Kidney glomerular epithelial cell (primary cell): Measurements from ENCODE around the gene XAGE1A.
"Not testable (repeated sequence)": the region's sequence is repeated elsewhere in the genome, so short reads cannot be mapped to it uniquely, and the experiment has no call there.

Source experiments
- DNase-seq: peaks from one replicate; lab custom pipeline; 2025; lab: John Stamatoyannopoulos, UW

XAGE1A gene, protein sequence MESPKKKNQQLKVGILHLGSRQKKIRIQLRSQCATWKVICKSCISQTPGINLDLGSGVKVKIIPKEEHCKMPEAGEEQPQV

GRCh38 chrX:52495545-52496418 lies at the start of gene XAGE1A:
Gene XAGE1A, plus strand, starts transcription at chrX:52495808. Its CDS starts 1,554 bp downstream, at chrX:52497362.
- DNase-seq: not testable (repeated sequence)

GRCh38 chrX:52452031-52452430 lies 43.6 kb upstream of the XAGE1A start:
- not testable (repeated sequence) for DNase-seq

DNA sequence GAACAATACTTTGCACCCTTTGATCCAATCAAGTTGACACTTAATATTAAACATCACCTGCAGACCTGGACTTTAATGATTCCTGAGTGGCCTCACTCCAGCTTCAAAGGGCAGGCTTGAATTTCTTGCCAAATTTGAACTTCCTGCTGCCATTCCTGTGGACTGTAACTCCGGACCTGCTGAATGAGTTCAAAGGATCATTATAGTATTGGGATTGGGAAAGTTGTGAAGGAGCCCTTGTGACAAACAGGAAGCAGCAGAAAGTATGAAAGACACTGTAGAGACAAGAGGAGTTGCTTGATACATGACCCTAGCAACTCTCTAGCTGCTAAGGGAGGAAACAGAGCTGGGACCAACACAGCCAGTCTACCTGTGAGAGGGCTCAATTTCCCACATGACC lies 24.3 kb upstream of the XAGE1A start:
- not testable (repeated sequence) for DNase-seq

DNA sequence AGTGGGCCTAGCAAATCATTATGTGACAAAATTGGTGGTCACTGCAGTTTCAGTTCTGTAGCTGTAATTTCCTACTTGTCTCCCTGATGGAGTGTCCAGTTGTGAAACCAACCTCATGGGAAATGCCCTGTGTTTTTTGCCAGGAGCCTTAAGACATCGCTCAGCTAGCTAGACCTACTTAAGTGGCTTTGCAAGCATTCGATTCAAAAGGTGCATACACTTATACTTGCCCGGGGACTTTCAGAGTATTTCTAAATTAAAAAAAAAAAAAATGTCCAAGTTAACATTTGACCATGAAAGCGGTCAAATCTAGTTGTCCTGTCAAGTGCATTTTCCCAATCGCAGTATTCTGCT lies 788 bp downstream of the XAGE1A start:
- not testable (repeated sequence) for DNase-seq

DNA sequence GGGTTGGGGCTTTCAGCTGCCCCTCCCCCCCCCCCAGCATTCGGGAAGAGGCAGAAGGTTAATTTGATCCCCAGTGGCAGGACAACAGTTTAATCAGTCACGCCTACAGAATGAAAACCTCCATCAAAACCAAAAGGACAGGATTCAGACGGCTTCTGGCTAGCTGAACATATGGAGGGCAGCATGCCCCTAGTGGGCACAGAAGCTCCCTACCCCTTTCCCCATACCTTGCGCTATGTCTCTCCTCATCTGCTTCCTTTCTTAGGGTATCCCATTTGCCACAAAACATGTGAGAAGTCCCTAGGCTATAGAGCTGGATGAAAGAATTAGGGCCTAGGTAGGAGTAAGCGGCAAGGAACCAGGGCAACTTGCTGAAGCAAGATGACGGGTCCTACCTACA lies 5.8 kb downstream of the XAGE1A start:
- not testable (repeated sequence) for DNase-seq

DNA sequence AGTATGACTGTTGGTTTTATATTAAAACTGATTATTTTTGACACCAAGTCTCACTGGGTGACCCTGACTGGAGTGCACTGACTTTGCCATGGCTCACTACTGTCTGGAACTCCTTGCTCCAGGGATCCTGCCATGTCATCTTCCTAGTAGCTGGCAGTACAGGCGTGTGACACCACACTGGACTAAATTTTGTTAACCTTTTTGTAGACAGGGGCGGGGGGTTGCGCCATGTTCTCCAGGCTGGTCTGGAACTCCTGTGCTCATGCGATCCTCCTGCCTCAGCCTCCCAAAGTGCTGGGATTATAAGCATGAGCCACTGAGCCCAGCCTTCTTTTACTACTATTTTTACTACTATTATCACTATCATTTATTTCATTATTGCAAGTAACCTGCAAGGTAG lies 8.9 kb downstream of the XAGE1A start:
- DNase-seq: no peak

DNA sequence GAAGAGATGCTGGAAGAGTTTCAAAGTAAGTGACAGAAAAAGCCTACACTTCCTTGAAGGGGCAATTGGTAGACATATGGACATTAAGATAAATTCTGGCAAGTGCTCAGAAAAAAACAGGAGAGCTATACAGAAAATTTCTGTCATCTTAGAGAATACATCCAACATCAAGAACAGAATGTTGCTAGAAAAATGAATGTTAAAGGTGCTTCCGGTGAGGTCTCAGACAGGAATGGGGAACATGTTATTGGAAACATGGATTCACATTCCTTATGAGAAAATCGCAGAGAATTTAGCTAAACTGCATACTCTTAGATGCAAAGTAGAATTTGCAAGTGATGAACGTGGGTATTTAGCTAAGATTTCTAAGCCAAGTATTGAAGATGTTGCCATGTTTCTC lies 11.7 kb downstream of the XAGE1A start:
- DNase-seq: no peak

- DNase-seq: no peak
Measured at GRCh38 chrX:52509916-52510315, 14.3 kb downstream of the XAGE1A start.

DNA sequence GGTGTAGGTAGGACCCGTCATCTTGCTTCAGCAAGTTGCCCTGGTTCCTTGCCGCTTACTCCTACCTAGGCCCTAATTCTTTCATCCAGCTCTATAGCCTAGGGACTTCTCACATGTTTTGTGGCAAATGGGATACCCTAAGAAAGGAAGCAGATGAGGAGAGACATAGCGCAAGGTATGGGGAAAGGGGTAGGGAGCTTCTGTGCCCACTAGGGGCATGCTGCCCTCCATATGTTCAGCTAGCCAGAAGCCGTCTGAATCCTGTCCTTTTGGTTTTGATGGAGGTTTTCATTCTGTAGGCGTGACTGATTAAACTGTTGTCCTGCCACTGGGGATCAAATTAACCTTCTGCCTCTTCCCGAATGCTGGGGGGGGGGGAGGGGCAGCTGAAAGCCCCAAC lies 15.5 kb downstream of the XAGE1A start:
- DNase-seq: not testable (repeated sequence)

- DNase-seq: not testable (repeated sequence)
Measured at GRCh38 chrX:52516110-52516986, 20.7 kb downstream of the XAGE1A start.

GRCh38 chrX:52516987-52517325 lies 21.3 kb downstream of the XAGE1A start, which contains the start of gene XAGE1B:
Gene XAGE1B, minus strand, starts transcription at chrX:52517063. Its CDS starts 1,536 bp downstream, at chrX:52515527.
- DNase-seq: not testable (repeated sequence)

GRCh38 chrX:52541051-52541450 lies 45.4 kb downstream of the XAGE1A start:
- not testable (repeated sequence) for DNase-seq

GRCh38 chrX:52542311-52542710 lies 46.7 kb downstream of the XAGE1A start:
- no peak for DNase-seq

- no peak for DNase-seq
Measured at GRCh38 chrX:52544147-52544840, 48.7 kb downstream of the XAGE1A start.

GRCh38 chrX:52548769-52549168 lies 53.2 kb downstream of the XAGE1A start:
- not testable (repeated sequence) for DNase-seq
